ENCODE measurements around the gene COL8A1.

DNA sequence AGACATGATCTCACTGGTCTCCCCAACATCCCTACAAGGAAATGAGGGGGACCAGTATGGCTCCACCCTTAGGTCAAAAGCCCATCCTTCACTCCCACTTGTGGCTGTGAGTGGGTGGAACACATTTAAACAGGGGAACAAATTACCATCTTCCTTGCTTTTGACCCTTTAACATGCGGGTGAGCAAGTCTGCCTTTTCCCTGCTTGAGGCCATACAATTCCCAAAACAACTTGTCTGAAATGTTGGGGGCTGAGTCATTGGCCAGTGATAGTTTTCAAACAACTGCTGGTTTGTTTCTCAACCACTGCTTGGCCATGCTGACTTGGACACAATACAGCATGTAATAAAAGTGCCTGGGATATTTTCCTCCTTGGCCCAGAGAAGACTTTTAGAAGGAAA is 39.6 kb downstream of the COL8A1 start:
- TF ChIP-seq POLR2AphosphoS5 (IDR thresholded peaks at IDR 0.05; ENCODE audit: insufficient read depth in 1 of 2, low read depth in 1 of 2), result no peak
- TF ChIP-seq CTCF (IDR thresholded peaks at IDR 0.05), result no peak
- TF ChIP-seq POLR2A (IDR thresholded peaks at IDR 0.05), result no peak

All from vagina (tissue), 2 donors.